Body of pancreas (tissue), 4 donors: Measurements from ENCODE around the gene TSHZ2. TPM values are rescaled to one million over a fixed set of nuclear protein-coding genes. Genes with fewer than 3 reads are reported as not detected.

ENCODE experiments used
- ATAC-seq: fragments of 150-250 bp; one replicate; pipeline ENCODE4 v1.9.1; 2016
- DNase-seq, 4 donors: peaks; one replicate each; pipeline ENCODE4 v3.0.0-alpha.2; 2019
- H3K27ac ChIP-seq, 4 donors: fragments of 200-600 bp; sonication (generic); 1 replicate in 3 of 4; 2 replicates in 1 of 4; pipeline versions ENCODE4 v1.5.1 to v1.6.1; 2016 to 2019; ENCODE audit warnings: mild to moderate bottlenecking in 1 of 4, mixed read lengths in 1 of 4, moderate library complexity in 1 of 4
- H3K27me3 ChIP-seq, 2 donors: fragments of 200-600 bp; sonication (generic); one replicate each; pipeline ENCODE4 v1.6.0; 2016; ENCODE audit warnings: mild to moderate bottlenecking in 1 of 2
- H3K36me3 ChIP-seq, 2 donors: fragments of 200-600 bp; sonication (generic); replicated peaks in 1 of 2; 2 replicates each; pipeline ENCODE4 v1.5.1; 2016; ENCODE audit warnings: low read depth in 2 of 2; ENCODE audit not compliant: insufficient read depth in 1 of 2
- H3K4me1 ChIP-seq: fragments of 200-600 bp; sonication (generic); one replicate; pipeline ENCODE4 v1.6.0; 2016
- H3K4me3 ChIP-seq, 2 donors: fragments of 200-600 bp; sonication (generic); 1 replicate in 1 of 2; 2 replicates in 1 of 2; pipeline ENCODE4 v1.5.1; 2016 to 2019
- H3K9me3 ChIP-seq, 3 donors: fragments of 200-600 bp; sonication (generic); 1 replicate in 2 of 3; 2 replicates in 1 of 3; pipeline ENCODE4 v1.5.1; 2016
- POLR2A ChIP-seq, 3 donors: fragments of 450-650 bp; IDR thresholded peaks; one replicate each; pipeline ENCODE4 v1.6.1; 2016; ENCODE audit warnings: antibody characterized with exemption in 3 of 3, mild to moderate bottlenecking in 2 of 3
- WGBS, 2 donors: methylation state at CpG; one replicate each; pipeline ENCODE4 v1.1.5; 2017; 5-methylcytosine and 5-hydroxymethylcytosine counted together
- intact Hi-C: fragments of 100-400 bp; cut with DNase I; formaldehyde crosslinking; loops from one replicate; pipeline ENCODE4 v1.15.1; 2023
- total RNA-seq, 2 donors: library from RNA; depleted of rRNA; stranded (reverse); fragments of >200 nt; gene quantifications; one replicate each; pipeline ENCODE4 v1.1.0, GENCODE V29; 2016
- TF ChIP-seq, protein P1 (sequence below), 7 experiments: fragments of 450-650 bp in 4 of 7; fragments of 200-600 bp in 3 of 7; sonication (generic) in 3 of 7; IDR thresholded peaks; one replicate each; pipeline ENCODE4 v1.5.1; 2016 to 2019; ENCODE audit warnings: antibody characterized with exemption in 7 of 7

Gene TSHZ2
- total RNA-seq, 2 donors from 2014 or later: 6.0 to 9.6 TPM

DNA sequence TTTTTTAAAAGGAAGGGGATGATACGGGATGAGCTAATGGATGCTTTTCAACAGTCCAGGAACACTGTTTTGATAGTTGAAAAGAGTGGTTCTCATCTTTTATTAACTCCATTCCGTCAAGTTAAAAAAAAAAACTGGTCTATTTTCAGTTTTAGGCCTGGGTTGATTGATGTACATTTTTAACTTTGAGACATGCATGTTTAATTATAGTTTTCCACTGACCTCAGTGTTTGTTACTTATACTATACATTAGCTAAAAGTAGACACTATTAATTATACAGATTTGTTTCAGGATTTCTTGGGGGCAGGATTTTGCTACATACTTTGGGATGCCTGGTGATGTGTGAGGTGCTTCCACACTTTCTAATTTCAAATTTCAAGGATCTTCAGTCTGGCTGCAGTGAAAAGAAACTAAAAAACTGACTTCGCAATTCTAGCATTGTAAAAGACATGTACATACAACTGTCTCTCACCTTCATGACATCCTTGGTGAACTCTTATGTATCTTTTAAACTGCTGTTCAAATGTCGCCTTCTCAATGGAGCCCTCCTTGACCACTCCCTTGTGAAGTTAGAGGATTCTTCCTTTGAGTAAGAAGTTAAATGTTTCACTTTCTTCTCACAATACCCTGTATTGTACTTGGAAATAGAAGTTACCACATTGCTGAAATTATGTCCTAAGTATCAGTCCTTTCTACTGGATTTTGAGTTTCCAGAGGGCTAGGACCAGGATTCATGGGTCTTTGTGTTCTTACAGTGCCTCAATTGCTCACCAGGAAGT is 101.7 kb downstream of the TSHZ2 start:
- H3K4me3 ChIP-seq: no peak overlapping the region
- WGBS, 2 donors: 86 to 87% methylated on average over 4 of the region's 4 CpGs
- intact Hi-C loops: no loop called here
- ATAC-seq (no peak), DNase-seq (no peak)
- H3K4me1 ChIP-seq: peaks cover 20% of the 10 kb centered on the region
- H3K36me3 ChIP-seq: no peaks in the 10 kb centered on the region
- no peak overlapping the region for H3K27ac ChIP-seq
- no peaks in the 10 kb centered on the region for H3K27me3 ChIP-seq
- no peaks in the 10 kb centered on the region for H3K9me3 ChIP-seq
- no peak for TF ChIP-seq POLR2A (IDR thresholded peaks at IDR 0.05)
- TF ChIP-seq, protein P1, sequence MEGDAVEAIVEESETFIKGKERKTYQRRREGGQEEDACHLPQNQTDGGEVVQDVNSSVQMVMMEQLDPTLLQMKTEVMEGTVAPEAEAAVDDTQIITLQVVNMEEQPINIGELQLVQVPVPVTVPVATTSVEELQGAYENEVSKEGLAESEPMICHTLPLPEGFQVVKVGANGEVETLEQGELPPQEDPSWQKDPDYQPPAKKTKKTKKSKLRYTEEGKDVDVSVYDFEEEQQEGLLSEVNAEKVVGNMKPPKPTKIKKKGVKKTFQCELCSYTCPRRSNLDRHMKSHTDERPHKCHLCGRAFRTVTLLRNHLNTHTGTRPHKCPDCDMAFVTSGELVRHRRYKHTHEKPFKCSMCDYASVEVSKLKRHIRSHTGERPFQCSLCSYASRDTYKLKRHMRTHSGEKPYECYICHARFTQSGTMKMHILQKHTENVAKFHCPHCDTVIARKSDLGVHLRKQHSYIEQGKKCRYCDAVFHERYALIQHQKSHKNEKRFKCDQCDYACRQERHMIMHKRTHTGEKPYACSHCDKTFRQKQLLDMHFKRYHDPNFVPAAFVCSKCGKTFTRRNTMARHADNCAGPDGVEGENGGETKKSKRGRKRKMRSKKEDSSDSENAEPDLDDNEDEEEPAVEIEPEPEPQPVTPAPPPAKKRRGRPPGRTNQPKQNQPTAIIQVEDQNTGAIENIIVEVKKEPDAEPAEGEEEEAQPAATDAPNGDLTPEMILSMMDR (IDR thresholded peaks at IDR 0.05): no peak

DNA sequence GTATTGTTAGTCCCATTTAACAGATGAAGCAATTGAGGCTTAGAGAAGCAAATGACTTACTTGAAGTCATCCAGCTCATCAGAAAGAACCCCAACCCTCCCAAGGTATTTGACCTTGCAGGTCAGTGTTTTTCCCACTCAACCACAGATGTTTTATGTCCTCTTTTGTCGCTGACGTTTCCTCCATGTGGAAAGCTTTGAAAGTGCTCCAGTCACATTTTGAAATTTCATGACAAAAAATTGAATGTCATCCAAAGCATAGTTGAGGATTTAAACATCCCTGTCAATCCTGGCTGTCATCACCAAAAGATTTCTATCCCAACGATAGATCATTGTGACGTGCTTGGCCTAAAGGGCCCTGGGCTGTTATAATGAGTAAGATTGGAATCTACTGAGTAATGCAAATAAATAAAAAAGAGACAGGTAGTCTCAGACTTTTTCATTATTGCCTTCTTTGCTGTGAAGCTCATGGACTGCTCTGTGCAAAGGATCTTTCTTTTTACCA is 102.7 kb downstream of the TSHZ2 start:
- WGBS, 2 donors: 89 to 97% methylated on average over 4 of the region's 4 CpGs
- Histone ChIP-seq H3K4me1 (peaks cover 20% of the 10 kb centered on the region), H3K36me3 (no peaks in the 10 kb centered on the region), H3K4me3 (no peak overlapping the region), H3K27ac (no peak overlapping the region), H3K27me3 (no peaks in the 10 kb centered on the region), H3K9me3 (no peaks in the 10 kb centered on the region)
- no peak for TF ChIP-seq POLR2A (IDR thresholded peaks at IDR 0.05)
- TF ChIP-seq, protein P1 (IDR thresholded peaks at IDR 0.05): no peak
- intact Hi-C loops: no loop called here
- ATAC-seq (no peak), DNase-seq (no peak)

DNA sequence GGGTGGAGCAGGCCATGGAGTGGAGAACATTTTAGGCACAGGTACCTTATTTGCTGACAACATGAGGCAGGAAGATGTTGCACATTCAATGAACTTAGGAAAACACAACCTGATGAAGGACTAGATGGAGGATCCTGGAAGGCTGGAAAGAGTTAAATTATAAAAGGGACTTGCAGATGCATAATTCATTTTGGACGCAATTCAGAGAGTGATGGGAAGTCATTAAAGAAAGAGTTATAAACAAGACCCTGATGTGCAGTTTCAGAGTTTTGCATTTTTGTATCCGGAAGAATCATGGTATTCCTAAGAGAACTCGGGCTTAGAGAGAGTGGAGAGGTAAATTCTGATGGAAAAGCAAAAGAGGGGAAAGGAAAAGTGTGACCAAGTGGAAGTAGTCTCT is 104.5 kb downstream of the TSHZ2 start:
- H3K4me1 ChIP-seq: peaks cover 36% of the 10 kb centered on the region
- no peak for TF ChIP-seq POLR2A (IDR thresholded peaks at IDR 0.05)
- TF ChIP-seq, protein P1 (IDR thresholded peaks at IDR 0.05): no peak
- H3K9me3 ChIP-seq: no peaks in the 10 kb centered on the region
- no peaks in the 10 kb centered on the region for H3K36me3 ChIP-seq
- no peak overlapping the region for H3K27ac ChIP-seq
- intact Hi-C loops: no loop called here
- no peak overlapping the region for H3K4me3 ChIP-seq
- H3K27me3 ChIP-seq: no peaks in the 10 kb centered on the region
- ATAC-seq (no peak), DNase-seq (no peak)
- 80 to 84% methylated on average over 3 of the region's 3 CpGs for WGBS, 2 donors

DNA sequence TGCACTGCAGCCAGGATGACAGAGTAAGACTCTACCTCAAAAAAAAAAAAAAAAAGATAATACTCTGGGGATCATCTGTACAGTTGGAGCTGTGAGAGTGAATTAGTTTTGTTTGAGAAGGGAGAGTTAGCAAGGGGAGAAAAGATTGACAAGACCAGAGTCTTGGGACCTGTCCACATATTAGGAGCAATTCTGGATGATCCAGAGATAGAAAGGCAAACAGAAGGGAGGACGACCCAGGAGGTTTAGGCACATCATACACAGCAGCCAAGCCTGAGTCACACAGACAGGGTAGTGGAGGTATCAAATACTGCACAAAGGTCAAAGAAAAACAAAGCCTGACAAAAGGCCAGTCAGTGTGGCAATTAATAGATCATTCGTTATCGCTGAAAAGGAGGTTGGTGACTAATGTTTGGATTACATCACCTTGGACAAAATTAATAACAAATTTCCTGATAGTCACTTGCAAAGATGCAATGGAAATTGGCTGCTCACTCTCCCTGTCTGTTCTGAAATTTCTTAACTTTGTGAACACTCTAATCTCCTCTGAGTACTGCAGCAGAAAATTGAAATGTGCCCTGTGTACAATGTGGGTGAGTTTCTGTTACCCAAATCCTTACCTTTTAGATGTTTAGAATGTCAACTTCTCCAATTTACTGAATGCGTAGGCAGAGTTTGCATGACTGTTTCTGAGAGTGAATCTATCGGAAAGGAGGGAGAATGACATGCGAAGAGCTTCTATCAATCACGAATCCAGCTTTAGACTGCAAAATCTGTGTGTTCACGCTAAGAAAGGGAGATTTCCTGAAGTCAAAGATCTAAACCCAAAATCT is 105.4 kb downstream of the TSHZ2 start:
- H3K4me3 ChIP-seq: no peak overlapping the region
- no peaks in the 10 kb centered on the region for H3K27me3 ChIP-seq
- H3K27ac ChIP-seq: peak overlapping the region; percentile 57 to 79 (median 66)
- 35 to 40% methylated on average over 8 of the region's 8 CpGs for WGBS, 2 donors
- H3K36me3 ChIP-seq: no peaks in the 10 kb centered on the region
- TF ChIP-seq, protein P1 (IDR thresholded peaks at IDR 0.05): peak in 2 of 7 experiments; percentile 2 to 11
- TF ChIP-seq POLR2A (IDR thresholded peaks at IDR 0.05): peak in 1 of 3 donors; percentile 17
- peak; percentile 42 to 76 (median 65) for DNase-seq
- no peaks in the 10 kb centered on the region for H3K9me3 ChIP-seq
- peaks cover 36% of the 10 kb centered on the region for H3K4me1 ChIP-seq
- ATAC-seq: peak; percentile 92
- intact Hi-C loops: no loop called here
